ENCODE data around the gene PARN. TPM values are rescaled to one million over a fixed set of nuclear protein-coding genes. Genes with fewer than 3 reads are reported as not detected.

The PARN gene
- polyA plus RNA-seq, 2 of the 4 experiments (the other 2 are of a cell fraction) = 40.0 to 58.6 TPM

DNA sequence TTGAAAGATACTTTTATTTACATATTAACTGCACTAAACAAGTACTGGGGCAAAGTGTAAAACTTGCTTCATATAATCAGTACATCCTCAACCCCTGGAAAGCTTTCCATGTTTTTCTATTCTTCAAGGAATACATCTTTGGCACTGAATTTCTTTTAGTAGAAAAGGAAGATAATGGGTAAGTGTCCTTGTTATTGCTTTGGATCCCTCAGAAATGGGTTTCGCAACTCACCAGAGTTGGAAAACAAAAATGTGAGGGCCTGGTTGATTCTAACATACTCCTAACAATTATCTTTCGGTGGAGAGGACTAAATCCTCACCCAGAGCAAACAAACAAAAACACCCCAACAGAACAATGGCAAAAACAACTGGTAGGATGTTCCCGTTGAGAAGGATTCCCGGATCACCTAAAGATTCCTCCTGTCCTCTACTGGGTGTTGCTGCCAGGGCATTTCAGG lies 120.4 kb downstream of the PARN start:
- H3K4me2 ChIP-seq = peak overlapping the region; percentile 57
- peaks cover 74% of the 10 kb centered on the region for H3K4me1 ChIP-seq
- POLR2A ChIA-PET = interaction anchor here (0.5 to 1.5 kb wide), 3 partner anchors 8 to 199 kb away, joined by 3 to 4 read pairs (median 3); no protein-coding TSS in a partner anchor
- ATAC-seq (0 out of 6 replicates have a peak, but pooled peaks of 1 of the 2 experiments have one; percentile 10), DNase-seq (ENCODE audit: low read depth in 1 of 2, low spot score in 1 of 2) (no peak), FAIRE-seq (no peak)
- TF ChIP-seq CEBPB (IDR thresholded peaks at IDR 0.05) (peak; percentile 93 to 94), SMC3 (IDR thresholded peaks at IDR 0.05) (0 out of 3 replicates have a peak, but pooled peaks have one; percentile 6), HDAC2 (IDR thresholded peaks at IDR 0.05) (no peak)
- WGBS (ENCODE audit: missing lambda C conversion rate) = 29% methylated on average over 4 of the region's 4 CpGs
- peak overlapping the region; percentile 94 for H3K27ac ChIP-seq
- CTCF ChIA-PET = interaction anchor here (0.5 to 10.9 kb wide), 7 partner anchors 8 to 214 kb away, joined by 3 to 72 read pairs (median 3); no protein-coding TSS in a partner anchor
- no peaks in the 10 kb centered on the region for H3K9me3 ChIP-seq
- no peak overlapping the region for H3K4me3 ChIP-seq

DNA sequence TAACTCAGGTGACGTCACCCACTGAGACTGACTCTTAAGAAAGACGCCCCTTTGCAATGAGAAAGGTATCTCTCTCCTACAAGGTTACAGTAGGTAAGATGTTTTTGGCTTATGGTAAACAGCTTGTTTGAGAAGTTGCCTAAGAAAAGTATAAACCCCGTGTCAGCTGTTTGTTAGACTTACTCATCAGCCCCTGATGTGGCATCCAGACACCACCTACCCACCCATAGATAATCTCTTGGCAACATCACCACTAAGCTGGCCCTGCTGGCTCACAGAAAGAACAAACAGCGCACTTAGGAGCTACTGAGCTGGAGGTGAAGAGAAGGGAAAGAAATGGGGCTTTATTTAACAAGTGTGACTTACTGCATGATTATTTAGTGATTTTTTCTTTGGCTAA lies 121.0 kb downstream of the PARN start:
- no peak for FAIRE-seq
- CTCF ChIA-PET = interaction anchor here (0.7 to 10.9 kb wide), 3 partner anchors 13 to 56 kb away, joined by 3 to 72 read pairs (median 3); no protein-coding TSS in a partner anchor
- TF ChIP-seq, protein P1, sequence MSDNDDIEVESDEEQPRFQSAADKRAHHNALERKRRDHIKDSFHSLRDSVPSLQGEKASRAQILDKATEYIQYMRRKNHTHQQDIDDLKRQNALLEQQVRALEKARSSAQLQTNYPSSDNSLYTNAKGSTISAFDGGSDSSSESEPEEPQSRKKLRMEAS (IDR thresholded peaks at IDR 0.05) = peak; percentile 49; the same call in 1 of the 2 replicates
- TF ChIP-seq HOXB5 (CRISPR knock-in tag; IDR thresholded peaks at IDR 0.05) (0 out of 2 replicates have a peak, but pooled peaks have one; percentile 12), ZNF302 (CRISPR knock-in tag; IDR thresholded peaks at IDR 0.05) (no peak), HDAC2 (IDR thresholded peaks at IDR 0.05) (no peak), CBX8 (IDR thresholded peaks at IDR 0.05) (no peak), BHLHE40 (IDR thresholded peaks at IDR 0.05; ENCODE audit: low read depth, low read length) (no peak), NPAS2 (CRISPR knock-in tag; IDR thresholded peaks at IDR 0.05; ENCODE audit: borderline replicate concordance) (no peak), ZC3H11A (IDR thresholded peaks at IDR 0.05) (no peak), PHF8 (IDR thresholded peaks at IDR 0.05; ENCODE audit: borderline replicate concordance, low read depth) (no peak), MYC (IDR thresholded peaks at IDR 0.05; ENCODE audit: borderline replicate concordance, low read length) (no peak), CBX2 (IDR thresholded peaks at IDR 0.05; ENCODE audit: borderline replicate concordance, low read depth) (no peak), MAZ (IDR thresholded peaks at IDR 0.05; ENCODE audit: borderline replicate concordance, low read depth, low read length) (no peak), RAD21 (conservative IDR thresholded peaks at IDR 0.05 in 1 of 2, IDR thresholded peaks at IDR 0.05 in 1 of 2) (peak; percentile 18 to 35; a peak in 2 of 5 replicates), FOSL2 (IDR thresholded peaks at IDR 0.05) (peak; percentile 43; the same call in 1 of the 2 replicates), FOSL2 (CRISPR knock-in tag; IDR thresholded peaks at IDR 0.05) (peak; percentile 89), HEYL (CRISPR knock-in tag; IDR thresholded peaks at IDR 0.05) (no peak), GATA3 (IDR thresholded peaks at IDR 0.05; ENCODE audit: borderline replicate concordance) (peak; percentile 86), ESRRA (IDR thresholded peaks at IDR 0.05; ENCODE audit: borderline replicate concordance, low read length) (no peak), KDM1A (IDR thresholded peaks at IDR 0.05; ENCODE audit: low read depth) (no peak), NR3C1 (IDR thresholded peaks at IDR 0.05) (no peak), ZSCAN20 (CRISPR knock-in tag; IDR thresholded peaks at IDR 0.05) (no peak), JUN (IDR thresholded peaks at IDR 0.05) (peak in 1 of 2 experiments; percentile 68; a peak in 2 of 5 replicates), FOSB (CRISPR knock-in tag; IDR thresholded peaks at IDR 0.05) (no peak)
- TF ChIP-seq, protein P2, sequence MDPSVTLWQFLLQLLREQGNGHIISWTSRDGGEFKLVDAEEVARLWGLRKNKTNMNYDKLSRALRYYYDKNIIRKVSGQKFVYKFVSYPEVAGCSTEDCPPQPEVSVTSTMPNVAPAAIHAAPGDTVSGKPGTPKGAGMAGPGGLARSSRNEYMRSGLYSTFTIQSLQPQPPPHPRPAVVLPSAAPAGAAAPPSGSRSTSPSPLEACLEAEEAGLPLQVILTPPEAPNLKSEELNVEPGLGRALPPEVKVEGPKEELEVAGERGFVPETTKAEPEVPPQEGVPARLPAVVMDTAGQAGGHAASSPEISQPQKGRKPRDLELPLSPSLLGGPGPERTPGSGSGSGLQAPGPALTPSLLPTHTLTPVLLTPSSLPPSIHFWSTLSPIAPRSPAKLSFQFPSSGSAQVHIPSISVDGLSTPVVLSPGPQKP (IDR thresholded peaks at IDR 0.05; ENCODE audit: low read depth, low read length) = no peak
- TF ChIP-seq, protein P3, sequence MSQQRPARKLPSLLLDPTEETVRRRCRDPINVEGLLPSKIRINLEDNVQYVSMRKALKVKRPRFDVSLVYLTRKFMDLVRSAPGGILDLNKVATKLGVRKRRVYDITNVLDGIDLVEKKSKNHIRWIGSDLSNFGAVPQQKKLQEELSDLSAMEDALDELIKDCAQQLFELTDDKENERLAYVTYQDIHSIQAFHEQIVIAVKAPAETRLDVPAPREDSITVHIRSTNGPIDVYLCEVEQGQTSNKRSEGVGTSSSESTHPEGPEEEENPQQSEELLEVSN (IDR thresholded peaks at IDR 0.05; ENCODE audit: borderline replicate concordance, low read depth) = no peak
- TF ChIP-seq, protein P4, sequence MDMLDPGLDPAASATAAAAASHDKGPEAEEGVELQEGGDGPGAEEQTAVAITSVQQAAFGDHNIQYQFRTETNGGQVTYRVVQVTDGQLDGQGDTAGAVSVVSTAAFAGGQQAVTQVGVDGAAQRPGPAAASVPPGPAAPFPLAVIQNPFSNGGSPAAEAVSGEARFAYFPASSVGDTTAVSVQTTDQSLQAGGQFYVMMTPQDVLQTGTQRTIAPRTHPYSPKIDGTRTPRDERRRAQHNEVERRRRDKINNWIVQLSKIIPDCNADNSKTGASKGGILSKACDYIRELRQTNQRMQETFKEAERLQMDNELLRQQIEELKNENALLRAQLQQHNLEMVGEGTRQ (IDR thresholded peaks at IDR 0.05) = no peak
- TF ChIP-seq, protein P5, sequence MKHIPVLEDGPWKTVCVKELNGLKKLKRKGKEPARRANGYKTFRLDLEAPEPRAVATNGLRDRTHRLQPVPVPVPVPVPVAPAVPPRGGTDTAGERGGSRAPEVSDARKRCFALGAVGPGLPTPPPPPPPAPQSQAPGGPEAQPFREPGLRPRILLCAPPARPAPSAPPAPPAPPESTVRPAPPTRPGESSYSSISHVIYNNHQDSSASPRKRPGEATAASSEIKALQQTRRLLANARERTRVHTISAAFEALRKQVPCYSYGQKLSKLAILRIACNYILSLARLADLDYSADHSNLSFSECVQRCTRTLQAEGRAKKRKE (CRISPR knock-in tag; IDR thresholded peaks at IDR 0.05; ENCODE audit: low read depth) = no peak
- TF ChIP-seq, protein P6, sequence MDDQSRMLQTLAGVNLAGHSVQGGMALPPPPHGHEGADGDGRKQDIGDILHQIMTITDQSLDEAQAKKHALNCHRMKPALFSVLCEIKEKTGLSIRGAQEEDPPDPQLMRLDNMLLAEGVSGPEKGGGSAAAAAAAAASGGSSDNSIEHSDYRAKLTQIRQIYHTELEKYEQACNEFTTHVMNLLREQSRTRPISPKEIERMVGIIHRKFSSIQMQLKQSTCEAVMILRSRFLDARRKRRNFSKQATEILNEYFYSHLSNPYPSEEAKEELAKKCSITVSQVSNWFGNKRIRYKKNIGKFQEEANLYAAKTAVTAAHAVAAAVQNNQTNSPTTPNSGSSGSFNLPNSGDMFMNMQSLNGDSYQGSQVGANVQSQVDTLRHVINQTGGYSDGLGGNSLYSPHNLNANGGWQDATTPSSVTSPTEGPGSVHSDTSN (IDR thresholded peaks at IDR 0.05) = peak; percentile 72
- TF ChIP-seq, protein P7, sequence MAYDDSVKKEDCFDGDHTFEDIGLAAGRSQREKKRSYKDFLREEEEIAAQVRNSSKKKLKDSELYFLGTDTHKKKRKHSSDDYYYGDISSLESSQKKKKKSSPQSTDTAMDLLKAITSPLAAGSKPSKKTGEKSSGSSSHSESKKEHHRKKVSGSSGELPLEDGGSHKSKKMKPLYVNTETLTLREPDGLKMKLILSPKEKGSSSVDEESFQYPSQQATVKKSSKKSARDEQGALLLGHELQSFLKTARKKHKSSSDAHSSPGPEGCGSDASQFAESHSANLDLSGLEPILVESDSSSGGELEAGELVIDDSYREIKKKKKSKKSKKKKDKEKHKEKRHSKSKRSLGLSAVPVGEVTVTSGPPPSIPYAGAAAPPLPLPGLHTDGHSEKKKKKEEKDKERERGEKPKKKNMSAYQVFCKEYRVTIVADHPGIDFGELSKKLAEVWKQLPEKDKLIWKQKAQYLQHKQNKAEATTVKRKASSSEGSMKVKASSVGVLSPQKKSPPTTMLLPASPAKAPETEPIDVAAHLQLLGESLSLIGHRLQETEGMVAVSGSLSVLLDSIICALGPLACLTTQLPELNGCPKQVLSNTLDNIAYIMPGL (CRISPR knock-in tag; IDR thresholded peaks at IDR 0.05; ENCODE audit: borderline replicate concordance) = no peak

More for the DNA sequence above, 121.0 kb downstream of the PARN start:
- Histone ChIP-seq H3K9me3 (no peaks in the 10 kb centered on the region), H3K4me2 (peak overlapping the region; percentile 57), H3K4me1 (peaks cover 80% of the 10 kb centered on the region), H3K4me3 (no peak overlapping the region), H3K27ac (peak overlapping the region; percentile 94)
- ATAC-seq (peak; percentile 79 to 85), DNase-seq (ENCODE audit: low read depth in 1 of 2, low spot score in 1 of 2) (peak; percentile 62 to 86)
- POLR2A ChIA-PET = interaction anchor here (0.5 to 0.9 kb wide), 2 partner anchors 22 to 198 kb away, joined by 3 read pairs; no protein-coding TSS in a partner anchor
- WGBS (ENCODE audit: missing lambda C conversion rate) = 19% methylated on average over 4 of the region's 4 CpGs
